Gastrocnemius medialis (tissue), 4 donors: ENCODE measurements around the gene DCLK2. TPM values are rescaled to one million over a fixed set of nuclear protein-coding genes. Genes with fewer than 3 reads are reported as not detected.

ENCODE experiments used
- ATAC-seq, 2 donors: fragments of 150-250 bp; one replicate each; pipeline ENCODE4 v1.9.1; 2016
- DNase-seq, 2 donors: peaks; one replicate each; pipeline ENCODE4 v3.0.0-alpha.2; 2019
- H3K27ac ChIP-seq, 4 donors: fragments of 200-600 bp; sonication (generic); 1 replicate in 1 of 4; 2 replicates in 3 of 4; pipeline ENCODE4 v1.5.1; 2016 to 2018; ENCODE audit warnings: mild to moderate bottlenecking in 2 of 4, moderate library complexity in 1 of 4
- H3K27me3 ChIP-seq, 3 donors: fragments of 200-600 bp; sonication (generic) in 2 of 3; 1 replicate in 1 of 3; 2 replicates in 2 of 3; pipeline versions ENCODE4 v1.5.1 to v1.6.0; 2016 to 2019; ENCODE audit warnings: mild to moderate bottlenecking in 1 of 3, moderate library complexity in 1 of 3
- H3K36me3 ChIP-seq, 2 donors: fragments of 200-600 bp; sonication (generic) in 1 of 2; one replicate each; pipeline ENCODE4 v1.5.1; 2017 to 2018
- H3K4me1 ChIP-seq, 2 donors: fragments of 200-600 bp; sonication (generic) in 1 of 2; one replicate each; pipeline ENCODE4 v1.5.1; 2016 to 2017; ENCODE audit warnings: mild to moderate bottlenecking in 2 of 2
- H3K4me3 ChIP-seq, 4 donors: fragments of 200-600 bp; sonication (generic) in 3 of 4; 1 replicate in 1 of 4; 2 replicates in 3 of 4; pipeline ENCODE4 v1.5.1; 2016 to 2019; ENCODE audit warnings: mild to moderate bottlenecking in 2 of 4
- H3K9me3 ChIP-seq, 3 donors: fragments of 200-600 bp; sonication (generic) in 2 of 3; 1 replicate in 1 of 3; 2 replicates in 2 of 3; pipeline ENCODE4 v1.5.1; 2016 to 2019
- POLR2A ChIP-seq, 2 donors: fragments of 450-650 bp; IDR thresholded peaks; one replicate each; pipeline ENCODE4 v1.6.1; 2017; ENCODE audit warnings: antibody characterized with exemption in 2 of 2, mild to moderate bottlenecking in 2 of 2, moderate library complexity in 2 of 2
- in situ Hi-C, 4 donors: fragments of 200-750 bp; cut with MboI; loops; one replicate each; pipeline versions ENCODE4 v1.15.0 to v1.8.0; 2017; ENCODE audit warnings: low sequenced_read_pairs in 4 of 4
- intact Hi-C: fragments of 100-400 bp; cut with DNase I; formaldehyde crosslinking; loops from one replicate; pipeline ENCODE4 v1.15.1; 2023; ENCODE audit warnings: low total_unique reads
- total RNA-seq, 4 donors: library from RNA; depleted of rRNA; stranded (reverse); fragments of >200 nt; gene quantifications; one replicate each; pipeline versions ENCODE4 v1.1.0 to v1.2.3, GENCODE V29; 2016
- TF ChIP-seq, protein P1 (sequence below), 5 experiments: fragments of 450-650 bp in 3 of 5; fragments of 200-600 bp in 2 of 5; sonication (generic) in 2 of 5; IDR thresholded peaks in 4 of 5; conservative IDR thresholded peaks in 1 of 5; 1 replicate in 4 of 5; 2 replicates in 1 of 5; pipeline ENCODE4 v1.5.1; 2016 to 2019; ENCODE audit warnings: antibody characterized with exemption in 5 of 5, mild to moderate bottlenecking in 3 of 5, moderate library complexity in 3 of 5

Gene DCLK2
- total RNA-seq, 4 donors from 2014 or later, result 0.29 to 0.97 (median 0.47) TPM

DNA sequence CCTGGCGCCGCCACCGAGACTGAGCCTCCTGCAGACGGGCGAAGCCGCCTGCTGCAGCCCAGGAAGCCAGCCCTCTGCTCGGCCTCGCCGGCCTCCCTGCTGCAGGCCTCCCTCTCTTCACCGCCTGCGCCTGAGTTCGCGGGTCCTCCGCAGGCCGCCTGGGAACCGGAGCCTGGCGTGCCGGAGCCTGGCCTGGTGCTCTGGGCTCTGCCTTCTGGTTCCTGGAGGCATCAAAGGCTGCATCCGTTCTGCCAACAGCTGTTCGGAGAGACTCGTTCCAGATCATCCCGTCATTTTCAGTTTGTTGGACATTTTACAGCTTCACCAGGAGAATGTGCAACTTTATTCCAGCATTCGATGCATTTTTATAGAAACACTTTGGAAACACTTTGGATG, 178.0 kb downstream of the DCLK2 start:
- Histone ChIP-seq H3K4me3 (no peak overlapping the region), H3K4me1 (no peaks in the 10 kb centered on the region), H3K9me3 (no peaks in the 10 kb centered on the region), H3K27ac (no peak overlapping the region), H3K27me3 (no peaks in the 10 kb centered on the region), H3K36me3 (no peaks in the 10 kb centered on the region)
- intact Hi-C loops (no loop called here), in situ Hi-C loops (no loop called here)
- no peak for DNase-seq
- ATAC-seq, result no peak
- TF ChIP-seq, protein P1, sequence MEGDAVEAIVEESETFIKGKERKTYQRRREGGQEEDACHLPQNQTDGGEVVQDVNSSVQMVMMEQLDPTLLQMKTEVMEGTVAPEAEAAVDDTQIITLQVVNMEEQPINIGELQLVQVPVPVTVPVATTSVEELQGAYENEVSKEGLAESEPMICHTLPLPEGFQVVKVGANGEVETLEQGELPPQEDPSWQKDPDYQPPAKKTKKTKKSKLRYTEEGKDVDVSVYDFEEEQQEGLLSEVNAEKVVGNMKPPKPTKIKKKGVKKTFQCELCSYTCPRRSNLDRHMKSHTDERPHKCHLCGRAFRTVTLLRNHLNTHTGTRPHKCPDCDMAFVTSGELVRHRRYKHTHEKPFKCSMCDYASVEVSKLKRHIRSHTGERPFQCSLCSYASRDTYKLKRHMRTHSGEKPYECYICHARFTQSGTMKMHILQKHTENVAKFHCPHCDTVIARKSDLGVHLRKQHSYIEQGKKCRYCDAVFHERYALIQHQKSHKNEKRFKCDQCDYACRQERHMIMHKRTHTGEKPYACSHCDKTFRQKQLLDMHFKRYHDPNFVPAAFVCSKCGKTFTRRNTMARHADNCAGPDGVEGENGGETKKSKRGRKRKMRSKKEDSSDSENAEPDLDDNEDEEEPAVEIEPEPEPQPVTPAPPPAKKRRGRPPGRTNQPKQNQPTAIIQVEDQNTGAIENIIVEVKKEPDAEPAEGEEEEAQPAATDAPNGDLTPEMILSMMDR (IDR thresholded peaks at IDR 0.05 in 4 of 5, conservative IDR thresholded peaks at IDR 0.05 in 1 of 5), result no peak
- no peak for TF ChIP-seq POLR2A (IDR thresholded peaks at IDR 0.05)

DNA sequence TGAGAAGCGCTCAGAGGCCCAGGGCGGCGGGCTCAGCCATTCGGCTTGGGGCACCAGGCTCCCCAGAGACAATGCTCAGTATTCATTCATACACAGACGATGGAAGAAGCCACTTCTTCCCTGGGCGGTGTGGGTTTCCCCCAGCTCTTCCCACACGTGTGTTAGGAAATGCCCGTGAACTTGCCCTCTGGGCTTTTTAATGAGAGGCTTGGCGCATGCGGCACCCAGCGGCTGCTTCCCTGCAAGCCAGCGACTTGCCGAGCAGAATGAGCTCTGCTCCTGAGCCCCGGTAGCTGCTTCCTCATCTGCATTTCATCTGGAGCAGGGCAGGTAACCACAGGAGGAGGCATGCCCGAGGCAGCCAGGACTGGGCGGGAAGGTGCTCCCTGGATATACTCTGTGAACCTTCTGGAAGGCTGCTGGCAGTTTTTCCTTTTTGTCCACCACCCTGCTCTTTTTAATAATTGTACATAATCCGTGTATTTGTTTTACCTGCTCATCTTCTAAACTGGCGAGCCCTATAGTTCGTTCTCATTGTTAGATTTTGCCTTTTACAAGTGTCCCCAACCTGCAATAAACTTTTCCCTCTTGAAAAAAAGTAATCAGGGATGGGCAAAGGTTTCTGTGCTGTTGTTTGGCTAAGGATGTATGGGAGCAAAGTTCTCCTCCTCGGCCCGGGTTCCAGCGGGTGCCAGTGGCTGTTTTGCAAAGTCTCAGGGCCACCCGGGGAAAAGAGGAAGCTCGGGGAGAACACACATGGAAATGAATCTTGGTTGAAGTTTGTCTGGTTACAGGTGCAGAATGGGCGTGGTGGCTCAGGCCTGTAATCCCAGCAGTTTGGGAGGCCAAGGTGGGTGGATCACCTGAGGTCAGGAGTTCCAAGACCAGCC, 178.8 kb downstream of the DCLK2 start:
- TF ChIP-seq POLR2A (IDR thresholded peaks at IDR 0.05), result no peak
- TF ChIP-seq, protein P1 (IDR thresholded peaks at IDR 0.05 in 4 of 5, conservative IDR thresholded peaks at IDR 0.05 in 1 of 5), result no peak
- H3K27me3 ChIP-seq, result no peaks in the 10 kb centered on the region
- no peaks in the 10 kb centered on the region for H3K36me3 ChIP-seq
- intact Hi-C loops (no loop called here), in situ Hi-C loops (no loop called here)
- H3K27ac ChIP-seq, result no peak overlapping the region
- no peaks in the 10 kb centered on the region for H3K9me3 ChIP-seq
- no peak overlapping the region for H3K4me3 ChIP-seq
- ATAC-seq, result no peak
- H3K4me1 ChIP-seq, result no peaks in the 10 kb centered on the region
- DNase-seq, result no peak

DNA sequence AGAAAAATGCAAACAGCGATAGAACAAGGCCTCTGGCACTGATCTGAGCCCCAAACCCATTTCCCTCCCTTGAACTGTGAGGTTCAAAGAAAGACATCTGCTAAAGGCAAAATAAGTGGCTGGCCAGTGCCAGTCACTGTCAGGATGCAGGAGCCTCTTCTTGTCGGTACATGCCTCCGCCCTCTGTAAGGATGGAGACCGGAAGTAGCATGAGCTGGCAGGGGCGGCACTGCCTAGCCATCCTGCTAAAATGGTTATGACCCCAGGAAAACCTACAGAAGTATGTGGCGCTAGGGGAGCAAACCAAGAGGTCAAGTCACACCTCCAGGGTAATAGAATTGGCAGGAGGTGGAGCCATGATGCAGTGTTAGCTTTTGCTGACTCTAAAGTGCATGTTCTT, 180.3 kb downstream of the DCLK2 start:
- no peak for DNase-seq
- no peaks in the 10 kb centered on the region for H3K27me3 ChIP-seq

DNA sequence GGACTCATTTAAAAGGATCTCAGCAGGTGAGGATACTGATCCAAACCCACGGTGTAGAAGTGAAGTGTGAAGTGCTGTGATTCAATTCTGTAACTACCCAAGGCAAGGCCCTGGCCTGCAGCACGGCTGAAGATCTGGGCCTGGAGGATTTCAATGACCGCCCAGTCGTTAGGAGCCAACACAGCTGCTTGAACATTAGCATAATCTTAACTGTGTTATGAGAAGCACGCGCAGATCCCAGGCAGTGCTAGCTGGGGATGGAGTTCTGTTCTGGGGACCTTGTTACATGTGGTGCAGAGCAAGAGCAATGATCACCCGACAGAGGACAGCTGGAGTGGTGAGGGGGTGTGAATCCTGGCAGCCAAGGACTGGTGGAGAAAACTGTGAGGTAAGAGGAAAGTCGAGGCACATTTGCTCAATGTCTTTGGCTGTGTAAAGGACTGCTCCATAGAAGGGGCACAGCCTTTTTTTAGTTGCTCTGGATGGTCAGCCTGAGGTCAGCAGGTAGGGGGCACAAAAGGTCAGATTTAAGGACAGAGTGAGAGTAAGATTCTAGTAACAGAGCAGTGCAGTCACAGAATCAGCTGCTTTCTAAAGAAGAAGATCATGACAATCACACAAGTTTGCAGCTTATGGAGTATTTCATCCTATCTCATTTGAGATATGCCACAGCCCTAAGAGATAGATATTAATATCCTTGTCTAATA, 181.8 kb downstream of the DCLK2 start:
- ATAC-seq, result no peak

More for the DNA sequence above, 180.3 kb downstream of the DCLK2 start:
- no peak for ATAC-seq
- intact Hi-C loops, result no loop called here
- Histone ChIP-seq H3K27ac (no peak overlapping the region), H3K9me3 (no peaks in the 10 kb centered on the region), H3K4me3 (no peak overlapping the region), H3K4me1 (no peaks in the 10 kb centered on the region), H3K36me3 (no peaks in the 10 kb centered on the region)
- TF ChIP-seq, protein P1 (IDR thresholded peaks at IDR 0.05 in 4 of 5, conservative IDR thresholded peaks at IDR 0.05 in 1 of 5), result no peak
- TF ChIP-seq POLR2A (IDR thresholded peaks at IDR 0.05), result no peak
- in situ Hi-C loops, result no loop called here

More for the DNA sequence above, 181.8 kb downstream of the DCLK2 start:
- in situ Hi-C loops, result no loop called here
- Histone ChIP-seq H3K4me3 (no peak overlapping the region), H3K36me3 (no peaks in the 10 kb centered on the region), H3K27me3 (no peaks in the 10 kb centered on the region), H3K27ac (no peak overlapping the region), H3K4me1 (no peaks in the 10 kb centered on the region), H3K9me3 (no peaks in the 10 kb centered on the region)
- TF ChIP-seq POLR2A (IDR thresholded peaks at IDR 0.05), result no peak
- TF ChIP-seq, protein P1 (IDR thresholded peaks at IDR 0.05 in 4 of 5, conservative IDR thresholded peaks at IDR 0.05 in 1 of 5), result no peak
- intact Hi-C loops, result no loop called here
- no peak for DNase-seq
